Smooth muscle cell (in vitro differentiated cells): ENCODE results near the gene TNFRSF18. TPM values are rescaled to one million over a fixed set of nuclear protein-coding genes. Genes with fewer than 3 reads are reported as not detected.

Experiments
- DNase-seq: peaks from one replicate; lab custom pipeline; 2025; ENCODE audit not compliant: unreplicated experiment; lab: John Stamatoyannopoulos, UW
- H2AFZ ChIP-seq: fragments of 200-600 bp; sonication (generic); 2 replicates; pipeline ENCODE4 v1.6.0; 2016; ENCODE audit warnings: antibody characterized with exemption, low read depth, mild to moderate bottlenecking
- H3F3A ChIP-seq: fragments of 200-600 bp; sonication (generic); 2 replicates; pipeline ENCODE4 v1.6.0; 2017; ENCODE audit warnings: antibody characterized with exemption, low read depth
- H3K27ac ChIP-seq: fragments of 200-600 bp; sonication (generic); 2 replicates; pipeline ENCODE4 v1.5.1; 2016; ENCODE audit warnings: low read depth, mild to moderate bottlenecking
- H3K27me3 ChIP-seq: fragments of 200-600 bp; sonication (generic); 2 replicates; pipeline ENCODE4 v1.6.1; 2016; ENCODE audit warnings: low read depth, mild to moderate bottlenecking
- H3K36me3 ChIP-seq: fragments of 200-600 bp; sonication (generic); 2 replicates; pipeline ENCODE4 v1.5.1; 2016; ENCODE audit warnings: low read depth
- H3K4me1 ChIP-seq: fragments of 200-600 bp; sonication (generic); 2 replicates; pipeline ENCODE4 v1.5.1; 2016; ENCODE audit warnings: low read depth
- H3K4me2 ChIP-seq: fragments of 200-600 bp; sonication (generic); 2 replicates; pipeline ENCODE4 v1.6.0; 2016; ENCODE audit warnings: mild to moderate bottlenecking
- H3K4me3 ChIP-seq: fragments of 200-600 bp; sonication (generic); 2 replicates; pipeline ENCODE4 v1.5.1; 2016; ENCODE audit warnings: mild to moderate bottlenecking
- H3K79me2 ChIP-seq: fragments of 200-600 bp; sonication (generic); 2 replicates; pipeline ENCODE4 v1.6.0; 2016; ENCODE audit warnings: low read depth, mild to moderate bottlenecking
- H3K9ac ChIP-seq: fragments of 200-600 bp; sonication (generic); 2 replicates; pipeline ENCODE4 v1.6.0; 2016; ENCODE audit warnings: low read depth
- H3K9me3 ChIP-seq: fragments of 200-600 bp; sonication (generic); replicated peaks from 2 replicates; pipeline ENCODE4 v1.5.1; 2016; ENCODE audit warnings: low read depth
- H4K20me1 ChIP-seq: fragments of 200-600 bp; sonication (generic); 2 replicates; pipeline ENCODE4 v1.6.0; 2016; ENCODE audit warnings: low read depth
- WGBS: methylation state at CpG from one replicate; pipeline ENCODE4 v1.1.7; 2016; ENCODE audit warnings: low lambda C conversion rate; 5-methylcytosine and 5-hydroxymethylcytosine counted together
- polyA plus RNA-seq: library from polyadenylated mRNA; unstranded; fragments of >200 nt; fragmentation: Nextera tagmentation; extraction: Ambion mirVana; gene quantifications from 2 replicates; pipeline ENCODE4 v1.2.1, GENCODE V29; 2016
- total RNA-seq: library from RNA; depleted of rRNA; stranded (reverse); fragments of >200 nt; gene quantifications from 2 replicates; pipeline ENCODE4 v1.2.3, GENCODE V29; 2014
- TF ChIP-seq, protein P1 (sequence below): fragments of 200-600 bp; sonication (generic); IDR thresholded peaks from 2 replicates; pipeline ENCODE4 v1.5.1; 2017; ENCODE audit warnings: borderline replicate concordance, mild to moderate bottlenecking, antibody characterized with exemption; ENCODE audit not compliant: insufficient read depth, poor library complexity, severe bottlenecking

The TNFRSF18 gene
- total and polyA plus RNA-seq, 2 experiments from 2014 or later, result 4.8 to 12.2 TPM

- Histone ChIP-seq H4K20me1 (no peaks in the 10 kb centered on the region), H3K36me3 (no peaks in the 10 kb centered on the region), H3F3A (no peaks in the 10 kb centered on the region), H3K4me3 (no peak overlapping the region), H2AFZ (no peak overlapping the region), H3K4me2 (no peak overlapping the region), H3K4me1 (no peaks in the 10 kb centered on the region), H3K27ac (no peak overlapping the region), H3K79me2 (no peaks in the 10 kb centered on the region), H3K9me3 (no peaks in the 10 kb centered on the region), H3K27me3 (no peaks in the 10 kb centered on the region), H3K9ac (no peak overlapping the region)
- 91% methylated on average over 5 of the region's 5 CpGs for WGBS
- TF ChIP-seq, protein P1, sequence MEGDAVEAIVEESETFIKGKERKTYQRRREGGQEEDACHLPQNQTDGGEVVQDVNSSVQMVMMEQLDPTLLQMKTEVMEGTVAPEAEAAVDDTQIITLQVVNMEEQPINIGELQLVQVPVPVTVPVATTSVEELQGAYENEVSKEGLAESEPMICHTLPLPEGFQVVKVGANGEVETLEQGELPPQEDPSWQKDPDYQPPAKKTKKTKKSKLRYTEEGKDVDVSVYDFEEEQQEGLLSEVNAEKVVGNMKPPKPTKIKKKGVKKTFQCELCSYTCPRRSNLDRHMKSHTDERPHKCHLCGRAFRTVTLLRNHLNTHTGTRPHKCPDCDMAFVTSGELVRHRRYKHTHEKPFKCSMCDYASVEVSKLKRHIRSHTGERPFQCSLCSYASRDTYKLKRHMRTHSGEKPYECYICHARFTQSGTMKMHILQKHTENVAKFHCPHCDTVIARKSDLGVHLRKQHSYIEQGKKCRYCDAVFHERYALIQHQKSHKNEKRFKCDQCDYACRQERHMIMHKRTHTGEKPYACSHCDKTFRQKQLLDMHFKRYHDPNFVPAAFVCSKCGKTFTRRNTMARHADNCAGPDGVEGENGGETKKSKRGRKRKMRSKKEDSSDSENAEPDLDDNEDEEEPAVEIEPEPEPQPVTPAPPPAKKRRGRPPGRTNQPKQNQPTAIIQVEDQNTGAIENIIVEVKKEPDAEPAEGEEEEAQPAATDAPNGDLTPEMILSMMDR, result no peak
- no peak for DNase-seq
Observed at GRCh38 chr1:1189111-1189510, 17.3 kb downstream of the TNFRSF18 start.

DNA sequence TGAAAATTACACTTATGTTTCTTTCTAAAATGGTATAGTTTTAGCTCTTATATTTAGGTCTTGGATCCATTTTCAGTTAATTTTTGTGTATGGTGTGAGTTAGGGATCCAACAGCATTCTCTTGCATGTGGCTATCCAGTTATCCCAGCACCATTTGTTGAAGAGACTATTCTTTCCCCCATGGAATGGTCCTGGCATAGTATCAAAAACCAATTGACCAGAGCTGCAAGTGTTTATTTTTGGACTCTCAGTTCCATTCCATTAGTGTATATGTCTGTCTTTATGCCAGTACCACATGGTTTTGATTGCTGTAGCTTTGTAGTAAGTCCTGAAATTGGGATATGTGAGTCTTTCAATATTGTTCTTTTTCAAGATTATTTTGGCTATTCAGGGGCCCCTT lies 18.5 kb downstream of the TNFRSF18 start:
- no peaks in the 10 kb centered on the region for H3F3A ChIP-seq
- H4K20me1 ChIP-seq, result no peaks in the 10 kb centered on the region
- DNase-seq, result no peak
- no peak overlapping the region for H3K27ac ChIP-seq
- H3K9me3 ChIP-seq, result no peaks in the 10 kb centered on the region
- TF ChIP-seq, protein P1, result no peak
- no peak overlapping the region for H3K4me2 ChIP-seq
- no peak overlapping the region for H2AFZ ChIP-seq
- no peaks in the 10 kb centered on the region for H3K27me3 ChIP-seq
- H3K79me2 ChIP-seq, result no peaks in the 10 kb centered on the region
- H3K9ac ChIP-seq, result no peak overlapping the region
- H3K4me3 ChIP-seq, result no peak overlapping the region
- no peaks in the 10 kb centered on the region for H3K36me3 ChIP-seq
- H3K4me1 ChIP-seq, result no peaks in the 10 kb centered on the region

GRCh38 chr1:1185101-1185765 lies 21.2 kb downstream of the TNFRSF18 start:
- H2AFZ ChIP-seq, result no peak overlapping the region
- no peak overlapping the region for H3K9ac ChIP-seq
- H3F3A ChIP-seq, result no peaks in the 10 kb centered on the region
- H4K20me1 ChIP-seq, result no peaks in the 10 kb centered on the region
- TF ChIP-seq, protein P1, result no peak
- no peak overlapping the region for H3K27ac ChIP-seq
- no peaks in the 10 kb centered on the region for H3K27me3 ChIP-seq
- no peaks in the 10 kb centered on the region for H3K36me3 ChIP-seq
- no peak overlapping the region for H3K4me2 ChIP-seq
- DNase-seq, result no peak
- no peaks in the 10 kb centered on the region for H3K79me2 ChIP-seq
- 91% methylated on average over 28 of the region's 31 CpGs for WGBS
- no peaks in the 10 kb centered on the region for H3K9me3 ChIP-seq
- H3K4me1 ChIP-seq, result no peaks in the 10 kb centered on the region
- H3K4me3 ChIP-seq, result no peak overlapping the region
